Osteocyte (in vitro differentiated cells): Measurements from ENCODE around the gene C2CD2. TPM values are rescaled to one million over a fixed set of nuclear protein-coding genes. Genes with fewer than 3 reads are reported as not detected.

Experiments
- DNase-seq: peaks from one replicate; pipeline ENCODE4 v3.0.0; 2021; ENCODE audit warnings: mixed read lengths; ENCODE audit not compliant: unreplicated experiment; ENCODE audit errors: extremely low spot score
- H3K27ac Mint-ChIP-seq: one replicate; pipeline ENCODE4 v1.8.0; 2021; ENCODE audit warnings: mild to moderate bottlenecking, mixed read lengths; ENCODE audit not compliant: unreplicated experiment
- H3K27me3 Mint-ChIP-seq: one replicate; pipeline ENCODE4 v1.8.0; 2021; ENCODE audit warnings: mixed read lengths; ENCODE audit not compliant: unreplicated experiment
- H3K36me3 Mint-ChIP-seq: one replicate; pipeline ENCODE4 v1.8.0; 2021; ENCODE audit warnings: mixed read lengths; ENCODE audit not compliant: unreplicated experiment
- H3K4me1 Mint-ChIP-seq: one replicate; pipeline ENCODE4 v1.8.0; 2021; ENCODE audit warnings: mixed read lengths; ENCODE audit not compliant: unreplicated experiment
- H3K4me3 Mint-ChIP-seq: one replicate; pipeline ENCODE4 v1.8.0; 2021; ENCODE audit warnings: mild to moderate bottlenecking, moderate library complexity, mixed read lengths; ENCODE audit not compliant: unreplicated experiment
- H3K9me3 Mint-ChIP-seq: one replicate; pipeline ENCODE4 v1.8.0; 2021; ENCODE audit warnings: mixed read lengths; ENCODE audit not compliant: unreplicated experiment
- long read RNA-seq: library from polyadenylated mRNA; unstranded; transcript quantifications from one replicate; pipeline ENCODE4 v2.0.0, GENCODE V29; 2021
- total RNA-seq: library from RNA; stranded (reverse); gene quantifications from 2 replicates; pipeline ENCODE4 v1.2.1, GENCODE V29; 2021
- TF ChIP-seq, protein P1 (sequence below): fragments of 200-600 bp; sonication (generic); IDR thresholded peaks from 2 replicates; pipeline ENCODE4 v1.5.0; 2021; ENCODE audit warnings: antibody characterized with exemption, mild to moderate bottlenecking, moderate library complexity

C2CD2 gene
- 13.1 and 19.4 TPM in 2 replicates for total RNA-seq
- long read RNA-seq, full-length matches to known transcripts, result 1 of 12 reads
- long read RNA-seq, partial matches to known transcripts, result 2 of 12 reads
- long read RNA-seq, other reads (novel, unspliced or antisense), result 9 of 12 reads

DNA sequence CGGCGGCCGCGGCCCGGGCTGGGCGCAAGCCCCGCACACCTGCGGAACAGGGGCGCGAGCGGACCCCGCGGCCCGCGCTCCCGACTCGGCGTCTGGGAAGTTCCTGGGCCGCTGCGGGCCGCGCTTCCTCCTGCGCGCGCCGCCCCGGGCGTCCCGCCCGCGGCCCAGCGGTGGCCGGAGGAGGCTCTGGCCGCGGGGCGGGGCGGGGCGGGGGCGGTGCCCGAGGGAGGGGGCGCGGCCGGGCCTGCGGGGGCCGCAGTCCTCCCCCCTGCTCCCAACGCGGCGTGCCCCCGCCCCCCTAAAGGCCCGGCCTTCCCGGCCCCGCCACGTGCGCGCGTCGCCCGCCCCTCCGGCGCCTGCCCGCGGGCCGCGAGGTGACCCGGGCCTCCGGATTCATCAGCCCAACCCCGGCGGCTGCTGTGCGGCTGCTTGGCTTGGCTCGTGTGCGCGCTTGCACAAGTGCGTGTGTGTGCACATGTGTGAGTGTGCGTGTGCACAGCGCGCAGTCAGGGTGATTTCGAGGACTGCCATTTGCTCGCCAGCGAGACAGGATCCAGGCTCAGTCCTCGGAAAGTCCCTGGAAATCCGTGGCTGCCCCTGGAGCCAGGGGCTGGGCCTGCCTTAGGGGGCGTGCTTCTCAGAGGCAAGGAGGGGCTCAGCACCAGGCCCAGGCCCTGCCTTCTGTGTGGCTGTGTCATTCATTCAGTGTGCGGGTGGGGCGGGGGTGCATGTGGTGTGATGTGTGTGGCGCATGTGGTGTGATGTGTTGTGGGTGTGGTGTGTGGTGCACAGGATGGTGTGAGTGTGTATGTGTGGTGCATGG is at the start of gene C2CD2:
Gene C2CD2 (minus strand): TSS at position 188 of the 823 bp plus-strand sequence. CDS start 370 bp downstream, outside the sequence.
- H3K27me3 Mint-ChIP-seq, result no peaks in the 10 kb centered on the region
- TF ChIP-seq, protein P1, sequence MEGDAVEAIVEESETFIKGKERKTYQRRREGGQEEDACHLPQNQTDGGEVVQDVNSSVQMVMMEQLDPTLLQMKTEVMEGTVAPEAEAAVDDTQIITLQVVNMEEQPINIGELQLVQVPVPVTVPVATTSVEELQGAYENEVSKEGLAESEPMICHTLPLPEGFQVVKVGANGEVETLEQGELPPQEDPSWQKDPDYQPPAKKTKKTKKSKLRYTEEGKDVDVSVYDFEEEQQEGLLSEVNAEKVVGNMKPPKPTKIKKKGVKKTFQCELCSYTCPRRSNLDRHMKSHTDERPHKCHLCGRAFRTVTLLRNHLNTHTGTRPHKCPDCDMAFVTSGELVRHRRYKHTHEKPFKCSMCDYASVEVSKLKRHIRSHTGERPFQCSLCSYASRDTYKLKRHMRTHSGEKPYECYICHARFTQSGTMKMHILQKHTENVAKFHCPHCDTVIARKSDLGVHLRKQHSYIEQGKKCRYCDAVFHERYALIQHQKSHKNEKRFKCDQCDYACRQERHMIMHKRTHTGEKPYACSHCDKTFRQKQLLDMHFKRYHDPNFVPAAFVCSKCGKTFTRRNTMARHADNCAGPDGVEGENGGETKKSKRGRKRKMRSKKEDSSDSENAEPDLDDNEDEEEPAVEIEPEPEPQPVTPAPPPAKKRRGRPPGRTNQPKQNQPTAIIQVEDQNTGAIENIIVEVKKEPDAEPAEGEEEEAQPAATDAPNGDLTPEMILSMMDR, result no peak
- no peak within 1 kb of the TSS for H3K27ac Mint-ChIP-seq
- peak within 1 kb of the TSS; percentile 68 for H3K4me3 Mint-ChIP-seq
- H3K36me3 Mint-ChIP-seq, result no peaks in the 10 kb centered on the region
- no peaks in the 10 kb centered on the region for H3K9me3 Mint-ChIP-seq
- peaks cover 38% of the 10 kb centered on the region for H3K4me1 Mint-ChIP-seq
- DNase-seq, result no peak

DNA sequence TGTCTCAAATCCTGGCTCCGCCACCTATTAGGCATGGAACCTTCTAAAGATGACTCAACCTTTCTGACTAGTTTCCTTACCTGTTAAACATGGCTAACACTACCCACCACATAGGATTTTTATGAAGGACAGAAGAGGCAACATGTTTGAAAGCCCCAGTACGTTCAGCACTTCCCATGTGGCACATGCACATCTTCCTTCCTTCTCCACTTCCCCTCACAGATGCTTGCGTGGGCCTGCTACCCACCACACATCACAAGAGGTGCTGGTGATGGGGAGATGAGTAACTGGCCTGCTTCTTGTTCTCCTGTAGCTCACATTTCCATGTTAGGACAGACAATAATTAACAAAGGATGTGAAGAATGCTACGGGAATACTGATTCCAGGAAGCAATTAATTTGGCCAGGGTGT is 49.2 kb upstream of the C2CD2 start:
- H3K36me3 Mint-ChIP-seq, result peaks cover 28% of the 10 kb centered on the region
- H3K4me3 Mint-ChIP-seq, result no peak overlapping the region
- peaks cover 25% of the 10 kb centered on the region for H3K4me1 Mint-ChIP-seq
- H3K27me3 Mint-ChIP-seq, result no peaks in the 10 kb centered on the region
- DNase-seq, result no peak
- TF ChIP-seq, protein P1, result no peak
- H3K27ac Mint-ChIP-seq, result no peak overlapping the region
- H3K9me3 Mint-ChIP-seq, result no peaks in the 10 kb centered on the region

DNA sequence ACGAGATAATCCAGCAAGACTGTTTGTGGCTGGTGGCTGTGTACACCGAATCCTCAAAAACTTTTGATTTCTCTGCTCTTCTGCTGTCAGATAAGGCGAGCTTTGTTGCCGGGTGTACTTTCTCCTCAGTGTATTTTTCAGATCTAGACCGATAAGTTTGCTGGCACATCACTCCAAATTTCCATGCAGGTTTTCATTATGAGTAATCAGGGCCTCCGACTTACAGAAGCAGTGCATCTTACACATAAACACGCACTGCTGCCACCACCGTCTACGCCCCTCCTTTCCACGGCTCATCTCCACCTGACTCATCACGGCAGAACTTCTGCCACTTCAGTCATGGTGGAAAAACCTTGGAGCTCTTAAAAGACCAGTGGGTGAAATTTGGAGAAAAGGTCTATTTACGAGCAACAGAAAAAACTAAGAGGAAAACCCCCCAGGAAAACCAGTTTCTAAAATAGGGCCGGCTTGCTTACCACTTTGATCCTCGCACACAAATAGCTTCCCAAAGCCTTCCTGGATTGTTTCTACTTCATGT is 48.7 kb upstream of the C2CD2 start:
- Mint-ChIP-seq H3K27ac (peak overlapping the region; percentile 50), H3K4me3 (no peak overlapping the region), H3K4me1 (peaks cover 19% of the 10 kb centered on the region), H3K27me3 (no peaks in the 10 kb centered on the region), H3K36me3 (peaks cover 27% of the 10 kb centered on the region), H3K9me3 (no peaks in the 10 kb centered on the region)
- TF ChIP-seq, protein P1, result no peak
- no peak for DNase-seq

DNA sequence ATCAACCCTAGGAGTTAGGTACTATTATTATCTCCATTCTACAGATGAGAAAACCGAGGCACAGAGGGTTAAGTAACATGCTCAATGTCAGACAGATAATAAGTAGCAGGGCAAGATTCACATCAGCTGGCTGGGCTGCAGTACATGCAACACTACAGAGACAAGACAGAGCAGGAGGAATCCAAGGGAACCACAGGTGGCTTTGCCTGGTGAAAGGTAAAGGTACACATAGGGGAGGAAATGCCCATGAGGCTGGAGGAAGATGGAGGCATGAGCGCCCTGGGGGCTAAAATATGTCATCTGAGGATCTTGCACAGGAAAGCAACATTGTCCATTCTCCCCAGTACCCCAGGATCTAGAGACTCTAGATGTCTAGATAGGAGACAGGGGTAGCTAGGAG is 48.0 kb upstream of the C2CD2 start:
- TF ChIP-seq, protein P1, result no peak
- Mint-ChIP-seq H3K27me3 (no peaks in the 10 kb centered on the region), H3K4me1 (peaks cover 17% of the 10 kb centered on the region), H3K9me3 (no peaks in the 10 kb centered on the region), H3K36me3 (peaks cover 25% of the 10 kb centered on the region), H3K4me3 (no peak overlapping the region), H3K27ac (no peak overlapping the region)
- no peak for DNase-seq

DNA sequence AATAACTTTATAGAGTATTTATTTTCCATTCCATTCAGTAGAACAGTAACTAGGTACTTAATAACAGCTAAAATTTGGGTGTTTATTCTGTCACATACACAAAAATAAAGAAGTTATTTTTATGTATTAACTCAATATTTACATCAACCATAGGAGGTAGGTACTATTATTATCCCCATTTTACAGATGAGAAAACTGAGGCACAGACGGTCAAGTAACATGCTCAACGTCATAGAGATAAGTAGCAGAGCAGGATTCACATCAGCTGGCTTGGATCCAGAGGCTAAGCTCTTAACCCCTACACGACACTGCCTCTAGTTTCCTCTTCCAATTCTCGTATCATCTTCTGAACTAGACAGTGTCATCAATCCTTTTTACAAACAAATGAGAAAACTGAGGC is 47.1 kb upstream of the C2CD2 start:
- TF ChIP-seq, protein P1, result no peak
- Mint-ChIP-seq H3K36me3 (peaks cover 29% of the 10 kb centered on the region), H3K4me1 (peaks cover 14% of the 10 kb centered on the region), H3K9me3 (no peaks in the 10 kb centered on the region), H3K4me3 (no peak overlapping the region), H3K27me3 (no peaks in the 10 kb centered on the region), H3K27ac (no peak overlapping the region)
- DNase-seq, result no peak
